Inferior parietal cortex (tissue), 1 donor: Measurements from ENCODE around the gene CALCOCO1.
A peak's percentile ranks its signal among the peaks of the same experiment; 100 is the strongest.
"Not testable (repeated sequence)": the region's sequence is repeated elsewhere in the genome, so short reads cannot be mapped to it uniquely, and the experiment has no call there.

Experiments
- DNase-seq: peaks from one replicate; pipeline ENCODE4 v3.0.0-alpha.2; 2016; ENCODE audit errors: extremely low spot score

The CALCOCO1 gene

GRCh38 chr12:53696655-53697331 is 30.5 kb downstream of the CALCOCO1 start:
- DNase-seq, result no peak

- DNase-seq, result peak; percentile 92
Observed at GRCh38 chr12:53696285-53696654, 31.0 kb downstream of the CALCOCO1 start.

GRCh38 chr12:53695152-53696145 is 31.8 kb downstream of the CALCOCO1 start:
- DNase-seq, result no peak

GRCh38 chr12:53694756-53695151 is 32.5 kb downstream of the CALCOCO1 start:
- DNase-seq, result no peak

GRCh38 chr12:53688134-53688533 is 39.1 kb downstream of the CALCOCO1 start:
- DNase-seq, result no peak

- DNase-seq, result no peak
Observed at GRCh38 chr12:53686436-53686835, 40.8 kb downstream of the CALCOCO1 start.

GRCh38 chr12:53684654-53685220 is 42.5 kb downstream of the CALCOCO1 start:
- no peak for DNase-seq

GRCh38 chr12:53683983-53684382 is 43.3 kb downstream of the CALCOCO1 start:
- no peak for DNase-seq

GRCh38 chr12:53683494-53683893 is 43.8 kb downstream of the CALCOCO1 start:
- no peak for DNase-seq

- not testable (repeated sequence) for DNase-seq
Observed at GRCh38 chr12:53680061-53680460, 47.2 kb downstream of the CALCOCO1 start.

GRCh38 chr12:53677800-53678148 is 49.5 kb downstream of the CALCOCO1 start:
- DNase-seq, result no peak

- DNase-seq, result peak; percentile 65
Observed at GRCh38 chr12:53677016-53677799, 50.0 kb downstream of the CALCOCO1 start.

- DNase-seq, result peak; percentile 59
Observed at GRCh38 chr12:53676656-53677015, 50.6 kb downstream of the CALCOCO1 start.

GRCh38 chr12:53675701-53676607 is 51.3 kb downstream of the CALCOCO1 start, which contains the start of gene ATP5MC2:
TSS of gene ATP5MC2 (minus strand) at chr12:53676083. CDS start at chr12:53672614, 3,469 bp downstream.
- peak; percentile 98 for DNase-seq

- no peak for DNase-seq
Observed at GRCh38 chr12:53674977-53675700, 52.1 kb downstream of the CALCOCO1 start.

GRCh38 chr12:53670971-53671370 is 56.3 kb downstream of the CALCOCO1 start:
- DNase-seq, result no peak

- DNase-seq, result no peak
Observed at GRCh38 chr12:53670308-53670707, 56.9 kb downstream of the CALCOCO1 start.

- DNase-seq, result no peak
Observed at GRCh38 chr12:53667080-53667479, 60.2 kb downstream of the CALCOCO1 start.

- no peak for DNase-seq
Observed at GRCh38 chr12:53664936-53665335, 62.3 kb downstream of the CALCOCO1 start.

- no peak for DNase-seq
Observed at GRCh38 chr12:53664191-53664590, 63.1 kb downstream of the CALCOCO1 start.
